H1 (cell line): Measurements from ENCODE around the gene VGLL4. TPM values are rescaled to one million over a fixed set of nuclear protein-coding genes. Genes with fewer than 3 reads are reported as not detected.

Experiments
- GTF2F1 ChIP-seq: IDR thresholded peaks from 2 replicates; pipeline ENCODE4 v1.6.1; 2012; ENCODE audit warnings: low read depth, low read length, improper control_type of control experiment, borderline replicate concordance
- polyA plus RNA-seq, 7 experiments: library from polyadenylated mRNA; depleted of rRNA in 3 of 7; stranded (reverse) in 5 of 7; unstranded in 2 of 7; fragments of >200 nt in 5 of 7; fragments of 200-250 nt in 2 of 7; gene quantifications; 1 replicate in 5 of 7; 2 replicates in 1 of 7; 4 replicates in 1 of 7; pipeline versions ENCODE4 v1.2.1 to v1.2.3, GENCODE V29; 2011 to 2013; ENCODE audit warnings: missing spikeins in 2 of 7, mixed read lengths in 2 of 7
- total RNA-seq: library from RNA; stranded (reverse); fragmentation: NEBNext Ultra II Directional; extraction: Animal tissue kit (Norgen Biotek cat#: 25700); gene quantifications from 2 replicates; pipeline ENCODE4 v1.2.1, GENCODE V29; 2021

The VGLL4 gene
- total and polyA plus RNA-seq, 2 of the 8 experiments (the other 6 are each of a cell fraction or from before 2014, with no cell fraction given): 45.1 to 50.0 TPM

- TF ChIP-seq GTF2F1: no peak
Measured at GRCh38 chr3:11648735-11649134, 5.0 kb upstream of the VGLL4 start (continued).
